ENCODE results near the gene IGF1R. TPM values are rescaled to one million over a fixed set of nuclear protein-coding genes. Genes with fewer than 3 reads are reported as not detected.

Gene IGF1R
- total RNA-seq, 3 donors from 2014 or later: 16.7 to 28.6 (median 25.1) TPM

- peaks cover 18% of the 10 kb centered on the region for H3K4me1 Mint-ChIP-seq (ENCODE audit: low read depth)
- ATAC-seq: no peak
- DNase-seq: no peak
These were observed 225.3 kb downstream of the IGF1R start for GRCh38 chr15:98873441-98874218.

GRCh38 chr15:98874370-98874769 is 226.0 kb downstream of the IGF1R start:
- Mint-ChIP-seq H3K4me1 (ENCODE audit: low read depth) (peaks cover 18% of the 10 kb centered on the region), H3K4me3 (no peak overlapping the region), H3K27me3 (ENCODE audit: low read depth) (peaks cover 2% of the 10 kb centered on the region), H3K36me3 (ENCODE audit: insufficient read depth) (no peaks in the 10 kb centered on the region), H3K9me3 (no peaks in the 10 kb centered on the region)
- ATAC-seq (no peak), DNase-seq (no peak)

More at GRCh38 chr15:98873441-98874218, 225.3 kb downstream of the IGF1R start:
- Mint-ChIP-seq H3K36me3 (ENCODE audit: insufficient read depth) (no peaks in the 10 kb centered on the region), H3K9me3 (no peaks in the 10 kb centered on the region), H3K4me3 (no peak overlapping the region), H3K27me3 (ENCODE audit: low read depth) (peaks cover 2% of the 10 kb centered on the region)

GRCh38 chr15:98874773-98875172 is 226.4 kb downstream of the IGF1R start:
- no peak for DNase-seq
- no peaks in the 10 kb centered on the region for H3K36me3 Mint-ChIP-seq (ENCODE audit: insufficient read depth)
- no peaks in the 10 kb centered on the region for H3K9me3 Mint-ChIP-seq
- peaks cover 18% of the 10 kb centered on the region for H3K4me1 Mint-ChIP-seq (ENCODE audit: low read depth)
- H3K27me3 Mint-ChIP-seq (ENCODE audit: low read depth): peaks cover 2% of the 10 kb centered on the region
- no peak for ATAC-seq
- no peak overlapping the region for H3K4me3 Mint-ChIP-seq

- Mint-ChIP-seq H3K4me1 (ENCODE audit: low read depth) (peaks cover 16% of the 10 kb centered on the region), H3K4me3 (no peak overlapping the region), H3K9me3 (no peaks in the 10 kb centered on the region), H3K27me3 (ENCODE audit: low read depth) (peaks cover 2% of the 10 kb centered on the region), H3K36me3 (ENCODE audit: insufficient read depth) (no peaks in the 10 kb centered on the region)
- no peak for DNase-seq
- no peak for ATAC-seq
These were observed 227.0 kb downstream of the IGF1R start for GRCh38 chr15:98875309-98875708.

GRCh38 chr15:98876451-98877369 is 228.4 kb downstream of the IGF1R start:
- H3K27me3 Mint-ChIP-seq (ENCODE audit: low read depth): peaks cover 2% of the 10 kb centered on the region
- DNase-seq (no peak), ATAC-seq (no peak)
- H3K4me1 Mint-ChIP-seq (ENCODE audit: low read depth): peaks cover 18% of the 10 kb centered on the region
- no peak overlapping the region for H3K4me3 Mint-ChIP-seq
- H3K36me3 Mint-ChIP-seq (ENCODE audit: insufficient read depth): no peaks in the 10 kb centered on the region
- no peaks in the 10 kb centered on the region for H3K9me3 Mint-ChIP-seq

- Mint-ChIP-seq H3K36me3 (ENCODE audit: insufficient read depth) (no peaks in the 10 kb centered on the region), H3K9me3 (no peaks in the 10 kb centered on the region), H3K4me1 (ENCODE audit: low read depth) (peaks cover 20% of the 10 kb centered on the region), H3K4me3 (no peak overlapping the region), H3K27me3 (ENCODE audit: low read depth) (peaks cover 2% of the 10 kb centered on the region)
- DNase-seq: no peak
- no peak for ATAC-seq
These were observed 229.8 kb downstream of the IGF1R start for GRCh38 chr15:98878172-98878571.

- Mint-ChIP-seq H3K36me3 (ENCODE audit: insufficient read depth) (no peaks in the 10 kb centered on the region), H3K27me3 (ENCODE audit: low read depth) (peaks cover 2% of the 10 kb centered on the region), H3K4me1 (ENCODE audit: low read depth) (peaks cover 14% of the 10 kb centered on the region), H3K9me3 (no peaks in the 10 kb centered on the region), H3K4me3 (no peak overlapping the region)
- ATAC-seq (no peak), DNase-seq (no peak)
These were observed 230.5 kb downstream of the IGF1R start for GRCh38 chr15:98878862-98879261.

GRCh38 chr15:98881526-98882520 is 233.5 kb downstream of the IGF1R start:
- H3K4me3 Mint-ChIP-seq: no peak overlapping the region

GRCh38 chr15:98883478-98883877 is 235.1 kb downstream of the IGF1R start:
- Mint-ChIP-seq H3K9me3 (no peaks in the 10 kb centered on the region), H3K4me1 (ENCODE audit: low read depth) (peaks cover 17% of the 10 kb centered on the region), H3K36me3 (ENCODE audit: insufficient read depth) (no peaks in the 10 kb centered on the region), H3K4me3 (no peak overlapping the region), H3K27me3 (ENCODE audit: low read depth) (peaks cover 2% of the 10 kb centered on the region)
- DNase-seq: no peak
- no peak for ATAC-seq

More at GRCh38 chr15:98881526-98882520, 233.5 kb downstream of the IGF1R start:
- H3K4me1 Mint-ChIP-seq (ENCODE audit: low read depth): peaks cover 15% of the 10 kb centered on the region
- DNase-seq: no peak
- H3K36me3 Mint-ChIP-seq (ENCODE audit: insufficient read depth): no peaks in the 10 kb centered on the region
- peak in 1 of 2 donors; percentile 50 for ATAC-seq
- H3K9me3 Mint-ChIP-seq: no peaks in the 10 kb centered on the region
- peaks cover 2% of the 10 kb centered on the region for H3K27me3 Mint-ChIP-seq (ENCODE audit: low read depth)

- ATAC-seq (no peak), DNase-seq (no peak)
- Mint-ChIP-seq H3K36me3 (ENCODE audit: insufficient read depth) (no peaks in the 10 kb centered on the region), H3K9me3 (no peaks in the 10 kb centered on the region), H3K27me3 (ENCODE audit: low read depth) (peaks cover 2% of the 10 kb centered on the region), H3K4me1 (ENCODE audit: low read depth) (peaks cover 17% of the 10 kb centered on the region), H3K4me3 (no peak overlapping the region)
These were observed 236.6 kb downstream of the IGF1R start for GRCh38 chr15:98884894-98885293.

GRCh38 chr15:98887976-98888375 is 239.6 kb downstream of the IGF1R start:
- peaks cover 2% of the 10 kb centered on the region for H3K27me3 Mint-ChIP-seq (ENCODE audit: low read depth)

GRCh38 chr15:98888820-98889479 is 240.6 kb downstream of the IGF1R start:
- Mint-ChIP-seq H3K9me3 (no peaks in the 10 kb centered on the region), H3K27me3 (ENCODE audit: low read depth) (peaks cover 2% of the 10 kb centered on the region), H3K4me1 (ENCODE audit: low read depth) (peaks cover 8% of the 10 kb centered on the region), H3K36me3 (ENCODE audit: insufficient read depth) (no peaks in the 10 kb centered on the region), H3K4me3 (no peak overlapping the region)
- ATAC-seq: no peak
- no peak for DNase-seq

More at GRCh38 chr15:98887976-98888375, 239.6 kb downstream of the IGF1R start:
- H3K4me3 Mint-ChIP-seq: no peak overlapping the region
- no peaks in the 10 kb centered on the region for H3K36me3 Mint-ChIP-seq (ENCODE audit: insufficient read depth)
- peaks cover 8% of the 10 kb centered on the region for H3K4me1 Mint-ChIP-seq (ENCODE audit: low read depth)
- no peaks in the 10 kb centered on the region for H3K9me3 Mint-ChIP-seq
- ATAC-seq (no peak), DNase-seq (no peak)

- peaks cover 3% of the 10 kb centered on the region for H3K4me1 Mint-ChIP-seq (ENCODE audit: low read depth)
- no peaks in the 10 kb centered on the region for H3K36me3 Mint-ChIP-seq (ENCODE audit: insufficient read depth)
- ATAC-seq (no peak), DNase-seq (no peak)
- peaks cover 2% of the 10 kb centered on the region for H3K27me3 Mint-ChIP-seq (ENCODE audit: low read depth)
- no peaks in the 10 kb centered on the region for H3K9me3 Mint-ChIP-seq
- no peak overlapping the region for H3K4me3 Mint-ChIP-seq
These were observed 241.8 kb downstream of the IGF1R start for GRCh38 chr15:98889930-98890695.

Measured in activated T-cell treated with anti-CD3 and anti-CD28 coated beads, Interleukin-2, amount 50 U/mL, for 4 hours (primary cell).